ENCODE data around the gene FLNA. TPM values are rescaled to one million over a fixed set of nuclear protein-coding genes. Genes with fewer than 3 reads are reported as not detected.
A peak's percentile ranks its signal among the peaks of the same experiment; 100 is the strongest.

The FLNA gene
- total and polyA plus RNA-seq, 5 donors from 2014 or later = 219 to 1,918 (median 277) TPM

GRCh38 chrX:154310616-154311536, 63.6 kb downstream of the FLNA start:
- no peaks in the 10 kb centered on the region for H3K27me3 ChIP-seq (ENCODE audit: control insufficient read depth, insufficient read depth, low read length)
- Mint-ChIP-seq H3K9me3 (no peaks in the 10 kb centered on the region), H3K4me1 (peaks cover 12 to 45% (median 24%) of the 10 kb centered on the region in 4 donors), H3K27me3 (no peaks in the 10 kb centered on the region), H3K36me3 (no peaks in the 10 kb centered on the region), H3K27ac (peak overlapping the region in 2 of 3 donors; percentile 47 to 65), H3K4me3 (no peak overlapping the region)
- ATAC-seq (ENCODE audit: low read depth in 2 of 2) (no peak), DNase-seq (no peak)
- H3K4me1 ChIP-seq (ENCODE audit: control insufficient read depth, insufficient read depth, low read length, poor library complexity, severe bottlenecking) = peaks cover 26% of the 10 kb centered on the region
- H3K4me3 ChIP-seq (ENCODE audit: low read depth, low read length) = no peak overlapping the region
- H3K36me3 ChIP-seq (ENCODE audit: control insufficient read depth, insufficient read depth, low read length) = no peaks in the 10 kb centered on the region
- no peak overlapping the region for H3K27ac ChIP-seq (ENCODE audit: insufficient read depth, low read length, poor library complexity, severe bottlenecking)
- no peaks in the 10 kb centered on the region for H3K9me3 ChIP-seq (ENCODE audit: control insufficient read depth in 2 of 2, low read length in 2 of 2)

- H3K4me3 ChIP-seq (ENCODE audit: low read depth, low read length) = no peak overlapping the region
- H3K4me3 Mint-ChIP-seq = peak overlapping the region in 1 of 4 donors; percentile 38
- H3K27me3 Mint-ChIP-seq = no peaks in the 10 kb centered on the region
- H3K9me3 ChIP-seq (ENCODE audit: control insufficient read depth in 2 of 2, low read length in 2 of 2) = no peaks in the 10 kb centered on the region
- no peaks in the 10 kb centered on the region for H3K27me3 ChIP-seq (ENCODE audit: control insufficient read depth, insufficient read depth, low read length)
- no peaks in the 10 kb centered on the region for H3K36me3 ChIP-seq (ENCODE audit: control insufficient read depth, insufficient read depth, low read length)
- DNase-seq = no peak
- H3K27ac Mint-ChIP-seq = peak overlapping the region in 1 of 3 donors; percentile 69
- no peaks in the 10 kb centered on the region for H3K9me3 Mint-ChIP-seq
- peaks cover 26% of the 10 kb centered on the region for H3K4me1 ChIP-seq (ENCODE audit: control insufficient read depth, insufficient read depth, low read length, poor library complexity, severe bottlenecking)
- H3K27ac ChIP-seq (ENCODE audit: insufficient read depth, low read length, poor library complexity, severe bottlenecking) = no peak overlapping the region
- ATAC-seq (ENCODE audit: low read depth in 2 of 2) = no peak
- H3K4me1 Mint-ChIP-seq = peaks cover 9 to 48% (median 26%) of the 10 kb centered on the region in 4 donors
- H3K36me3 Mint-ChIP-seq = no peaks in the 10 kb centered on the region
Measured at GRCh38 chrX:154309041-154309775, 65.2 kb downstream of the FLNA start.

GRCh38 chrX:154308108-154308946, 66.1 kb downstream of the FLNA start:
- H3K4me1 Mint-ChIP-seq = peaks cover 4 to 44% (median 20%) of the 10 kb centered on the region in 4 donors
- Histone ChIP-seq H3K36me3 (ENCODE audit: control insufficient read depth, insufficient read depth, low read length) (no peaks in the 10 kb centered on the region), H3K4me3 (ENCODE audit: low read depth, low read length) (peak overlapping the region; percentile 19), H3K4me1 (ENCODE audit: control insufficient read depth, insufficient read depth, low read length, poor library complexity, severe bottlenecking) (peaks cover 26% of the 10 kb centered on the region), H3K27me3 (ENCODE audit: control insufficient read depth, insufficient read depth, low read length) (no peaks in the 10 kb centered on the region), H3K27ac (ENCODE audit: insufficient read depth, low read length, poor library complexity, severe bottlenecking) (no peak overlapping the region), H3K9me3 (ENCODE audit: control insufficient read depth in 2 of 2, low read length in 2 of 2) (no peaks in the 10 kb centered on the region)
- H3K4me3 Mint-ChIP-seq = peak overlapping the region; percentile 22 to 62 (median 49)
- H3K36me3 Mint-ChIP-seq = no peaks in the 10 kb centered on the region
- DNase-seq (peak; percentile 63 to 84 (median 81)), ATAC-seq (ENCODE audit: low read depth in 2 of 2) (peak; percentile 61 to 81)
- peak overlapping the region; percentile 69 to 88 (median 84) for H3K27ac Mint-ChIP-seq
- H3K27me3 Mint-ChIP-seq = no peaks in the 10 kb centered on the region
- H3K9me3 Mint-ChIP-seq = no peaks in the 10 kb centered on the region

- H3K9me3 Mint-ChIP-seq = no peaks in the 10 kb centered on the region
- no peaks in the 10 kb centered on the region for H3K36me3 Mint-ChIP-seq
- H3K9me3 ChIP-seq (ENCODE audit: control insufficient read depth in 2 of 2, low read length in 2 of 2) = no peaks in the 10 kb centered on the region
- no peaks in the 10 kb centered on the region for H3K27me3 ChIP-seq (ENCODE audit: control insufficient read depth, insufficient read depth, low read length)
- peaks cover 0 to 37% (median 16%) of the 10 kb centered on the region in 4 donors for H3K4me1 Mint-ChIP-seq
- H3K27ac Mint-ChIP-seq = peak overlapping the region; percentile 69 to 88 (median 84)
- H3K4me3 ChIP-seq (ENCODE audit: low read depth, low read length) = no peak overlapping the region
- H3K27ac ChIP-seq (ENCODE audit: insufficient read depth, low read length, poor library complexity, severe bottlenecking) = no peak overlapping the region
- peaks cover 22% of the 10 kb centered on the region for H3K4me1 ChIP-seq (ENCODE audit: control insufficient read depth, insufficient read depth, low read length, poor library complexity, severe bottlenecking)
- ATAC-seq (ENCODE audit: low read depth in 2 of 2) (no peak), DNase-seq (no peak)
- H3K4me3 Mint-ChIP-seq = no peak overlapping the region
- H3K36me3 ChIP-seq (ENCODE audit: control insufficient read depth, insufficient read depth, low read length) = no peaks in the 10 kb centered on the region
- H3K27me3 Mint-ChIP-seq = no peaks in the 10 kb centered on the region
Measured at GRCh38 chrX:154307202-154307601, 67.2 kb downstream of the FLNA start.

GRCh38 chrX:154305541-154306205, 68.8 kb downstream of the FLNA start:
- Mint-ChIP-seq H3K4me3 (no peak overlapping the region), H3K9me3 (no peaks in the 10 kb centered on the region), H3K4me1 (peaks cover 0 to 29% (median 16%) of the 10 kb centered on the region in 4 donors), H3K27me3 (no peaks in the 10 kb centered on the region), H3K27ac (no peak overlapping the region), H3K36me3 (no peaks in the 10 kb centered on the region)
- no peak overlapping the region for H3K4me3 ChIP-seq (ENCODE audit: low read depth, low read length)
- no peak overlapping the region for H3K27ac ChIP-seq (ENCODE audit: insufficient read depth, low read length, poor library complexity, severe bottlenecking)
- DNase-seq (no peak), ATAC-seq (ENCODE audit: low read depth in 2 of 2) (no peak)
- no peaks in the 10 kb centered on the region for H3K9me3 ChIP-seq (ENCODE audit: control insufficient read depth in 2 of 2, low read length in 2 of 2)
- H3K36me3 ChIP-seq (ENCODE audit: control insufficient read depth, insufficient read depth, low read length) = no peaks in the 10 kb centered on the region
- peaks cover 22% of the 10 kb centered on the region for H3K4me1 ChIP-seq (ENCODE audit: control insufficient read depth, insufficient read depth, low read length, poor library complexity, severe bottlenecking)
- H3K27me3 ChIP-seq (ENCODE audit: control insufficient read depth, insufficient read depth, low read length) = no peaks in the 10 kb centered on the region

- no peaks in the 10 kb centered on the region for H3K9me3 Mint-ChIP-seq
- peaks cover 22% of the 10 kb centered on the region for H3K4me1 ChIP-seq (ENCODE audit: control insufficient read depth, insufficient read depth, low read length, poor library complexity, severe bottlenecking)
- DNase-seq = no peak
- no peak overlapping the region for H3K4me3 ChIP-seq (ENCODE audit: low read depth, low read length)
- no peak for ATAC-seq (ENCODE audit: low read depth in 2 of 2)
- no peaks in the 10 kb centered on the region for H3K36me3 Mint-ChIP-seq
- H3K36me3 ChIP-seq (ENCODE audit: control insufficient read depth, insufficient read depth, low read length) = no peaks in the 10 kb centered on the region
- H3K27ac Mint-ChIP-seq = no peak overlapping the region
- no peak overlapping the region for H3K27ac ChIP-seq (ENCODE audit: insufficient read depth, low read length, poor library complexity, severe bottlenecking)
- H3K4me1 Mint-ChIP-seq = peaks cover 0 to 25% (median 18%) of the 10 kb centered on the region in 4 donors
- H3K4me3 Mint-ChIP-seq = no peak overlapping the region
- H3K27me3 Mint-ChIP-seq = no peaks in the 10 kb centered on the region
- H3K9me3 ChIP-seq (ENCODE audit: control insufficient read depth in 2 of 2, low read length in 2 of 2) = no peaks in the 10 kb centered on the region
- H3K27me3 ChIP-seq (ENCODE audit: control insufficient read depth, insufficient read depth, low read length) = no peaks in the 10 kb centered on the region
Measured at GRCh38 chrX:154304846-154305245, 69.6 kb downstream of the FLNA start.

- Mint-ChIP-seq H3K27ac (peak overlapping the region in 1 of 3 donors; percentile 59), H3K9me3 (no peaks in the 10 kb centered on the region), H3K4me1 (peaks cover 0 to 20% (median 15%) of the 10 kb centered on the region in 4 donors), H3K27me3 (no peaks in the 10 kb centered on the region), H3K4me3 (no peak overlapping the region), H3K36me3 (no peaks in the 10 kb centered on the region)
- no peak for DNase-seq
- no peaks in the 10 kb centered on the region for H3K36me3 ChIP-seq (ENCODE audit: control insufficient read depth, insufficient read depth, low read length)
- no peak for ATAC-seq (ENCODE audit: low read depth in 2 of 2)
- no peaks in the 10 kb centered on the region for H3K9me3 ChIP-seq (ENCODE audit: control insufficient read depth in 2 of 2, low read length in 2 of 2)
- H3K27me3 ChIP-seq (ENCODE audit: control insufficient read depth, insufficient read depth, low read length) = no peaks in the 10 kb centered on the region
- no peak overlapping the region for H3K27ac ChIP-seq (ENCODE audit: insufficient read depth, low read length, poor library complexity, severe bottlenecking)
- no peak overlapping the region for H3K4me3 ChIP-seq (ENCODE audit: low read depth, low read length)
- peaks cover 13% of the 10 kb centered on the region for H3K4me1 ChIP-seq (ENCODE audit: control insufficient read depth, insufficient read depth, low read length, poor library complexity, severe bottlenecking)
Measured at GRCh38 chrX:154303476-154303875, 71.0 kb downstream of the FLNA start.

Data from CD4-positive, CD25-positive, alpha-beta regulatory T cell (primary cell).